Keratinocyte (primary cell): ENCODE measurements around the gene MTOR. TPM values are rescaled to one million over a fixed set of nuclear protein-coding genes. Genes with fewer than 3 reads are reported as not detected.

ENCODE experiments used
- DNase-seq: peaks from one replicate; pipeline ENCODE4 v3.0.0-alpha.2; 2011; ENCODE audit warnings: low read depth, missing footprints, low spot score
- FAIRE-seq: peaks from 2 replicates; lab custom pipeline; 2011; peaks lifted over from hg19 to GRCh38; lab: Jason Lieb, UNC
- H2AFZ ChIP-seq: 2 replicates; pipeline ENCODE4 v1.6.0; 2012; ENCODE audit warnings: low read length, control low read depth, inconsistent platforms; ENCODE audit not compliant: control insufficient read depth
- H3K27ac ChIP-seq: 2 replicates; pipeline ENCODE4 v1.5.1; 2011; ENCODE audit warnings: low read length; ENCODE audit not compliant: control insufficient read depth, insufficient read depth
- H3K27me3 ChIP-seq: 3 replicates; pipeline ENCODE4 v1.6.0; 2011; ENCODE audit warnings: low read length; ENCODE audit not compliant: control insufficient read depth, insufficient read depth; ENCODE audit errors: extremely low read depth
- H3K36me3 ChIP-seq, 2 experiments: 2 replicates in 1 of 2; 3 replicates in 1 of 2; pipeline ENCODE4 v1.5.1; 2011; ENCODE audit warnings: low read length in 2 of 2, mild to moderate bottlenecking in 1 of 2; ENCODE audit not compliant: control insufficient read depth in 2 of 2, insufficient read depth in 2 of 2; ENCODE audit errors: extremely low read depth in 1 of 2
- H3K4me1 ChIP-seq: 3 replicates; pipeline ENCODE4 v1.5.1; 2011; ENCODE audit warnings: low read length; ENCODE audit not compliant: control insufficient read depth, insufficient read depth; ENCODE audit errors: extremely low read depth
- H3K4me2 ChIP-seq: 3 replicates; pipeline ENCODE4 v1.6.0; 2011; ENCODE audit warnings: low read depth, low read length; ENCODE audit not compliant: control insufficient read depth, insufficient read depth; ENCODE audit errors: extremely low read depth
- H3K4me3 ChIP-seq, 3 experiments: fragments of 200-600 bp in 1 of 3; sonication (generic) in 1 of 3; 2 replicates in 2 of 3; 3 replicates in 1 of 3; pipeline ENCODE4 v1.5.1; 2011 to 2016; ENCODE audit warnings: low read length in 3 of 3, mild to moderate bottlenecking in 3 of 3, control low read depth in 2 of 3, inconsistent platforms in 1 of 3, low read depth in 1 of 3, mixed read lengths in 1 of 3, mixed run types in 1 of 3, moderate library complexity in 1 of 3; ENCODE audit not compliant: control insufficient read depth in 2 of 3, insufficient read depth in 2 of 3; ENCODE audit errors: extremely low read depth in 1 of 3
- H3K79me2 ChIP-seq: 2 replicates; pipeline ENCODE4 v1.6.0; 2012; ENCODE audit warnings: low read length; ENCODE audit not compliant: control insufficient read depth, insufficient read depth
- H3K9ac ChIP-seq: 3 replicates; pipeline ENCODE4 v1.6.0; 2011; ENCODE audit warnings: low read length; ENCODE audit not compliant: control insufficient read depth, insufficient read depth; ENCODE audit errors: extremely low read depth
- H3K9me1 ChIP-seq: 3 replicates; pipeline ENCODE4 v1.6.0; 2011; ENCODE audit warnings: low read length; ENCODE audit not compliant: control insufficient read depth, insufficient read depth; ENCODE audit errors: extremely low read depth
- H3K9me3 ChIP-seq: 2 replicates; pipeline ENCODE4 v1.5.1; 2012; ENCODE audit warnings: low read depth, low read length; ENCODE audit not compliant: control insufficient read depth
- H4K20me1 ChIP-seq: 3 replicates; pipeline ENCODE4 v1.6.0; 2011; ENCODE audit warnings: low read length; ENCODE audit not compliant: control insufficient read depth, insufficient read depth; ENCODE audit errors: extremely low read depth
- CTCF ChIP-seq, 3 experiments: IDR thresholded peaks in 1 of 3; conservative IDR thresholded peaks in 1 of 3; optimal IDR thresholded peaks in 1 of 3; 2 replicates in 2 of 3; 3 replicates in 1 of 3; pipeline versions ENCODE3 to v1.5.1; 2011; ENCODE audit warnings: low read length in 3 of 3, mild to moderate bottlenecking in 3 of 3, moderate library complexity in 2 of 3, control low read depth in 1 of 3, inconsistent platforms in 1 of 3; ENCODE audit not compliant: insufficient read depth in 2 of 3; ENCODE audit errors: extremely low read depth in 1 of 3
- EZH2 ChIP-seq: IDR thresholded peaks from one replicate; pipeline ENCODE4 v1.6.1; 2012; ENCODE audit warnings: inconsistent platforms, mild to moderate bottlenecking, low read length, moderate library complexity
- dilution Hi-C: fragments of 300-500 bp; cut with MboI; formaldehyde crosslinking; loops from one replicate; pipeline ENCODE4 v1.7.0; 2020; ENCODE audit warnings: low sequenced_read_pairs; ENCODE audit not compliant: extremely low pct_ligation_motif_present
- polyA plus RNA-seq, 5 experiments: library from polyadenylated mRNA; depleted of rRNA in 3 of 5; stranded (reverse) in 3 of 5; stranded (forward) in 1 of 5; unstranded in 1 of 5; fragments of >200 nt; gene quantifications; 1 replicate in 1 of 5; 2 replicates in 3 of 5; 3 replicates in 1 of 5; pipeline versions ENCODE4 v1.2.1 to v1.2.3, GENCODE V29; 2011 to 2012; ENCODE audit warnings: missing spikeins in 2 of 5, low read depth in 1 of 5, low replicate concordance in 1 of 5

The MTOR gene
- polyA plus RNA-seq, 1 donor (not counting 4 experiments of a cell fraction or from before 2014, with no cell fraction given) = 31.5 TPM

DNA sequence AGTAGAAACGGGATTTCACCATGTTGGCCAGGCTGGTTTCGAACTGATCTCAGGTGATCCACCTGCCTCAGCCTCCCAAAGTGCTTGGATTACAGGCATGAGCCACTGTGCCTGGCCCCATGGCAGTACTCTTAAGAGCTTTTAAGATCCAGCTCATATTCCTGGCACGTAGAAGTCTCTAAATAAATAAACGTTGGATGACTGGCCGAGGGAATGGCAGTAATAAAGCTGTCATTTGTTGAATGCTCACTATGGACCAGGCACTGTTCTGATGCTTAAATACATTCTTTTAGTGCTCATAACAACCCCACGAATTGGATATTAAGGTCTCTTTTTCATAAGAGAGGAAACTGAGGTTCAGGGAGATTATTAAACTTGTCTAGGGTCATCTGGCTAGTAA lies 31.5 kb upstream of the MTOR start:
- Histone ChIP-seq H2AFZ (no peak overlapping the region), H3K27me3 (no peaks in the 10 kb centered on the region), H3K4me2 (no peak overlapping the region), H4K20me1 (peaks cover 2% of the 10 kb centered on the region), H3K4me1 (no peaks in the 10 kb centered on the region), H3K9me3 (no peaks in the 10 kb centered on the region), H3K79me2 (no peaks in the 10 kb centered on the region), H3K4me3 (no peak overlapping the region), H3K9me1 (no peaks in the 10 kb centered on the region), H3K36me3 (peaks cover 3% of the 10 kb centered on the region in 2 experiments), H3K27ac (no peak overlapping the region), H3K9ac (no peak overlapping the region)
- dilution Hi-C loops = no loop called here
- no peak for DNase-seq
- no peak for FAIRE-seq
- no peak for TF ChIP-seq CTCF (optimal IDR thresholded peaks at IDR 0.05 in 1 of 3, IDR thresholded peaks at IDR 0.05 in 1 of 3, conservative IDR thresholded peaks at IDR 0.05 in 1 of 3; ENCODE audit: extremely low read depth in 1 of 3, insufficient read depth in 2 of 3, low read length in 3 of 3)
- no peak for TF ChIP-seq EZH2

DNA sequence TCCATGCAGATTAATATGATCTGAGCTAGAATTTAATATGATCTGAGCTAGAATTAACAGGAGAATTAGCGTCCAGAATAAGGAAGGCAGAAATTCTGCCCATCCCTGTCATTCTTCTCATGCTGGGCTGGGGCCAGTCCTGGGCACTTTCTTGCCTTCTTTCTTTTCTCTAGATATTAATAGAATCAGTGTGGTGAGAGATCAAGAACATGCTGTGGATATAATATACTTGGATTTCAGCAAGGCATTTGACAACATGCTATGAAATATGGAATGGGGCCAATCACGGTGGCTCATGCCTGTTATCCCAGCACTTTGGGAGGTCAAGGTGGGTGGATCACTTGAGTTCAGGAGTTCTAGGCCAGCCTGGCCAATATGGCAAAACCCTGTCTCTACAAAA lies 28.7 kb upstream of the MTOR start:
- no peaks in the 10 kb centered on the region for H3K27me3 ChIP-seq
- H2AFZ ChIP-seq = no peak overlapping the region
- H3K9ac ChIP-seq = no peak overlapping the region
- FAIRE-seq (no peak), DNase-seq (no peak)
- TF ChIP-seq EZH2 (no peak), CTCF (optimal IDR thresholded peaks at IDR 0.05 in 1 of 3, IDR thresholded peaks at IDR 0.05 in 1 of 3, conservative IDR thresholded peaks at IDR 0.05 in 1 of 3; ENCODE audit: extremely low read depth in 1 of 3, insufficient read depth in 2 of 3, low read length in 3 of 3) (no peak)
- H3K36me3 ChIP-seq = peaks cover 9 to 10% of the 10 kb centered on the region in 2 experiments
- no peaks in the 10 kb centered on the region for H3K9me1 ChIP-seq
- H3K4me1 ChIP-seq = no peaks in the 10 kb centered on the region
- H3K4me2 ChIP-seq = no peak overlapping the region
- H3K79me2 ChIP-seq = no peaks in the 10 kb centered on the region
- H3K27ac ChIP-seq = no peak overlapping the region
- no peak overlapping the region for H3K4me3 ChIP-seq
- no peaks in the 10 kb centered on the region for H3K9me3 ChIP-seq
- dilution Hi-C loops = no loop called here
- H4K20me1 ChIP-seq = peaks cover 4% of the 10 kb centered on the region
